ENCODE measurements around the gene RBM44.

The RBM44 gene

GRCh38 chr2:237872178-237872887, 73.8 kb downstream of the RBM44 start:
- DNase-seq: no peak

- DNase-seq: no peak
Observed at GRCh38 chr2:237873421-237873831, 74.8 kb downstream of the RBM44 start.

DNA sequence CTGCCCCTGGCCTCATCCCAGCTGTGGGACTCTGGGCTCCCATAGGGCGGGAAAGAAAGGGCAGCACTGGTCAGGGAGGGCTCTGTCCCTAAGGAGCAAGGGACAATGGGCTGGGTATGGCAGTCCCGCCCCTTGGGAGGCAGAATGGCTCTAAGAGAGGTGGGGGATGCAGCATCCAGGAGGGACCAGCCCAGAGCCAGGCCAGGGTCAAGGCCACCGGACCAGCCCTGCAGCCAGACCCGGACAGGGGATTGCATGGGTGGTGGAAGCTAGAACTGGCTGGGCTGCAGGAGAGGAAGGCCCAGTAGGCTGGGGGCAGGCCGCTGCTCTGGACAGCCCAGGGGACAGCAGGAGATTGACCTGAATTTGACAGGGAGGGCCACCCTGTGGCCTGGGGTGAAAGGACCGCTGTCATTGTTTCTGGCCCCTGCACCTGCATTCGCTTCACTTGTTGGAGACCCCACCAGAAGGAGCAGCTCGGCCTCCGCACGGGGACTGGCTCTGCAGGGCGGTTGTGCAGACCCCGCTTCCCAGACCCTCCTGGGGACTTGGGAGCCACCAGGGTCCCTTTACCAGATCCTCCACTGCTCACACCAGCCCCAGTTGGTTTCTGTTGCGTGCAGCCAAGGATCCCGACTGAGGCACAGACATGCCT, 75.4 kb downstream of the RBM44 start:
- no peak for DNase-seq

DNA sequence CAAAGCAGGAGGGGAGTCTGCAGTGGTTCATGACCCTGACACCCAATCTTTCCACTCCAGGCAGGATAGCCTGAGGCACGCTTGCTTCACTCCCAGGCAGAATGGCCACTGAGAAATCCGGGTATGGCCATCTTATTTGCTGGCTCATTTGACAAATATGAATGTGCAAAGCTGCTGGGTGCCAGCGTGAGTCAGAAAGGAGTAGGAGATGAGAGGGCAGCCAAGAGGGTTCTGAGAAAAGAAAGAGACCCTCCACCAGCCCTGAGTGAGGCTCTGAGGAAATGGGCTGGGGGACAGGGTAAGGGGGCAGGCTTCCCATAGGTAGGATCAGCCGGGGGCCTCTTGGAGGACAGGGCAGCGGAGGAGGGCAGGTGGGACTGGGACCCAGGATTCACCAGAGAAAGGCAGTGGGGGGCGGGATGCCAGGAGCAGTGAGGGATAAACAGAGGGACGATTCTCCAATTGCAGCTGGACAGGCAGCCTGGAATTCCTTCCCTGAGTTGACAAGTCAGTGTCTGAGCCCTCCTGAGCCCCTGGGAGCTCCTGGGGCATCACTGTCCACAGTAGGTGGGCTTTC, 76.1 kb downstream of the RBM44 start:
- DNase-seq: no peak

- no peak for DNase-seq
Observed at GRCh38 chr2:237875256-237876060, 76.9 kb downstream of the RBM44 start.

GRCh38 chr2:237876061-237876526, 77.5 kb downstream of the RBM44 start:
- DNase-seq: no peak

DNA sequence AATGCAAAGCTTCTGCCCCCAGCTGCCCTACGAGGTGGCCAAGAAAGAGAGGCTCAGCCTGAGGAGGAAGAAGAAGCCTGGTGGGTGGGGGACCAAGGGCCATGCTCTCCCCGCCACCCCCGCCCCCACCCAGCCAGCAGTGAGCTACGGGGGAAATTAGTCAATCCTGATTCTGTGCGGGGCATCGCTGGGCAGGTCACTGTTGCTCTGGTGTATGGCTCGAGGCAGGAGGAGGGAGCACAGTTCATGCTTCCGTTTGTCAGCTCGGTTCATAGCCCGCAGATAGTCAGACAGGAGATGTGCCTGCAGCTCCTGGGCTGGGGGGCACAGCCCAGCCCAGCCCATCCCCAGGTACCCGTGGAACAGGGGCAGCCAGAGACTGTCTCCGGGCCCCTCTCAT, 78.0 kb downstream of the RBM44 start:
- no peak for DNase-seq

- no peak for DNase-seq
Observed at GRCh38 chr2:237876951-237877491, 78.4 kb downstream of the RBM44 start.

DNA sequence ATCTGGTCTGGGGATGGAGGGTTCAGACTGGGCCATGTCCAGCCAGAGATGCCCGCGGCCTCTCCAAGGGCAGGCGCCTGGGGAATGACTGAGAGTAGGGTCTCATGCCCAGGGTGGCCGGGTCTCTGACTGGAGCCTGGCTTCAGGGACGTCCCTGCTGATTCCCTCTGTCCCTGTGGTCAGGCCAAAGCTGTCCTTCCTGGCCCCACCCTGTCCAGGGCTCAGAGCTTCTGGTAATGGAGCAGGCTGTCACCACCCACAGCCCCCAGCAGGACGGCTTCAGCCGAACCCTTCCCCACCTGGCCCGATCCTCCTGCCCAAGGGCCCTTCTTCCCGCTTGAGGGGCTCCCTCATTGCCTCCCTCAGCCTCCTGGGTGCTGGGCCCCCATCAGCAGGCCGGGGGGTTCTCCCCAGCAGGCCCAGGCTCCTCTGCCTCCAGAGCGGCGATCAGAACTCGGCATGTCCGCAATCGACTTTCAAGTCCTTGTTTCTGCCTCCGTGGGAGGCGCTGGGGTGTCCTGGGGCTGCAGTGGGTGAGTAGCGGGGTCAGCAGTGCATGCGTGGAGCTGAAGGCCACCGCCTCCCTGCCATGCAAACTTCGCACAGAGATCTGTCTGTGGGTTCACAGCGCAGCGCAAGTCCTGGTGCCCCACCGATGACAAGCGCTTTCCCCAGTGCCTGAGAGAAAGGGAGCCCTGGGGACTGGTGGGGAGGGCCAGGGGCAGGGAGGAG, 79.2 kb downstream of the RBM44 start:
- DNase-seq: no peak

GRCh38 chr2:237878321-237879057, 79.9 kb downstream of the RBM44 start:
- DNase-seq: no peak

- DNase-seq: peak; percentile 73 to 84
Observed at GRCh38 chr2:237879058-237879430, 80.5 kb downstream of the RBM44 start.

DNA sequence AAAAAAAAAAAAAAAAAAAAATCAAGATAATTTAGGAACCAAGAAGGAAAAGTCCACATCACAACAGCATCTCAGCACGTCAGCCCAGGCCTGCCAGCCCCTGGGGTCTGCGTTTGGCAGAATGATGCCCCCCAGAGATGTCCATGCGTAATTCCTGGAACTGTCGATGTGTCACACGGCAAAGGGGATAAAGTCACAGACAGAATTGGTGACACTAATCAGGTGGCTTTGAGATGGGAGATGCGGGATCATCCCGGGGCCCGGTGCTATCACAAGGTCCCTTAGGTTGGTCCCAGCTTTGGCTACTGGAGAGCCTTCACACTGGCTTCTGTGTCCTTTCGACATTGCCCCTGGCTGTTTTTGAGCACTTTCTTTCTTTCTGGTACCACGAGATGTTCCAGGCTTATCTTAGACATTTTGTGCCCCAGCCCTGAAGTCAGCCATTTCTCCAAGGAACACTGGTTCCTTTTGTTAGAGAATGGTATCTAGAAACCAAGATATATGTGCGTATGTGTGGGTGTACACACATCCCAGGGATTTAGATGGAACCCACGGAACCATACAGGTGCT, 81.5 kb downstream of the RBM44 start:
- no peak for DNase-seq

GRCh38 chr2:237882510-237883481, 84.2 kb downstream of the RBM44 start:
- no peak for DNase-seq

- no peak for DNase-seq
Observed at GRCh38 chr2:237883951-237884446, 85.4 kb downstream of the RBM44 start.

DNA sequence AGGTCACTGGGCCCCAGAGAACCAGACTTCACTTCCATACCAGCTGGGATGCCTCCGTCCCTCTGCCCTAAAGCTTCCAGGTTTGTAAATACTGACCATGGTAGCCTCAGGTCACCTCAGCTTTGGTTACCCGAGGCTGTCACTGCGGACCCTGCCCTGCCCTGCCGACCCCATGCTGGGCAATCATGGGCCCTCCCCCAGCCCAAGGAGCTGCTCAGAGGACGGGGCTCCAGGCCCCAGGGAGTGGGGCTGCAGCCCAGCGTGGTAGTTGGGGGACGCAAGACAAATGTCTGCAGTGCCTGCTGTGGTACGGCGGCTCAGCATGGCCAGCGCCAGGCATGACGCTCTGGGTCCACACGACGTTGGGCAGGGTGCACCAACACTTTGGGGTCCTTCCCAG, 86.1 kb downstream of the RBM44 start:
- no peak for DNase-seq

DNA sequence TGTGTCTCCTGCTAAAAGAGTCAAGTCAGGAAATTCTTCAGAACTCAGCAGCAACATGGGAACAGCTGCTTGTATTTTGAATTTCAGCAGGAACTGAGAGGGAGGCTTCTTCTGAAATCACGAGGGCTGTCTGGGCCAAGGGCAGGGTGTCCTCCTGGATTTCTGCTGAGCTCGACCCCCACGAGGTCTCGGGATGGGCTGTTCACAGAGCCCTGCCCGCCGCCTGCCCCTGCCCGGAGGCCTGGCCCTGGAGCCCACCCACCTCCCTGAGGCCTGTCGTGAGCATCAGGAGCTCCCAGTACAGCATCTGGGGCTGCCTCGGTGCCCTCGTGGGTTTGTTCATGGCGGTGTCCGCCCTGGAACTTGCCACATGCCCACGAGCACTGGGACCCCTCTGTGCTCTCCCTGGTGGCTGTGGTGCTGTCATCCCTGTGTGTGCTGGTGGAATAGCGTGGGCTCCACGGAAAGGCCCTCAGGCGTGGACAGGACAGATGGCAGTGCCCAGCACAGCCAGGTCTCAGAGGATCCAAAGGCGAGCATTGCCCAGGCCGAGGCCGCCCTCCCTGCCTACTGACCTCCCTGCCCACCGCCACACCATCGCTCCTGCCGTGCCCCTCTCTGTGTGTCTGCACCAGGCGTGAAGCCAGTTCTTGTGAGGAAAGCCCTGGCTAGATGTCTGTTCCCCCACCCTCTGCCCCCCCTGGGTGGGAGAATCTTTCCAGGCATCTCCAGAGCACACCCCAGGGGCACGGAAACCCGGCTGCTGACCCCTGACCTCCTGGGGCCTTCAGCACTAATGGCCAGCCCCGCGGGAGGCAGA, 86.7 kb downstream of the RBM44 start:
- DNase-seq: no peak

DNA sequence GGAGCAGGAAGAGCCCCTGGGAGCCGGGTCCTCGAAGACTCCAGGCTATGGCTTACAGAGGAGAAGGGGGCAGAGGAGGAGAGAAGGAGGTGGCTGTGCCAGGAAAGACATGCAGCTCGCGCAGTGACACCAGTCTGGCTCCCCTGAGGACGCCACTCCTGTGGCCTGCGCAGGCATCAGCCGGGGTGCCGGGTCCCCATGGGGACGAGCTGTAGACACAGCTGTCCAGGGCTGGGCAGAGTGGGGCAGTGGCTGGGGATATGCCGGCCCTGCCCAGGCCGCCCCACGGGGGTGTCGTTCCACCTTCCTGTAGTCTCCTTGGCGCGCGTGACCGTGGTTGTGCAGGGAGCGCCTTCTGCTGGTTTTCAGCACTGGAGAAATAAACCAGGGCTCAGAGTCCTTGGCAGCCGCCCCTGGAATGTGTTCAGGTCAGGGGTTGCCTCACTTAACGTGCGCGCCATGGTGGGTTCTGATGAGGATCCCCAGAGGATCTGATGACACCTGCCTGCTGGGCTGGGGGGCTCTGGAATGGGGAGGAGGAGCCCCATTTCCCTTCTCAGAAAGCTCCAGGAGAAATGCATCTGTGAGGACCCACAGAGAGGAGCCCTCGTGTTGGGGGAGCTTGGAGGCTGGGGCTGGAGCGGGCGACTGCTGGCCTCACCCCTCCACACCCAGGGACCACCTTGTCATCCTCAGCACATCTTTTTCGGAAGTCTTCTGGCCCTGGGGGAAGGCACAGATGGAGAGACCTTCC, 87.5 kb downstream of the RBM44 start:
- no peak for DNase-seq

All from NCI-H2081 (cell line).